SHP77 (cell line): Measurements from ENCODE around the gene MAIP1.

Source experiments
- DNase-seq, 2 experiments: peaks; one replicate each; lab custom pipeline; 2025; lab: John Stamatoyannopoulos, UW

MAIP1 gene

GRCh38 chr2:199991691-199992090 lies 36.3 kb downstream of the MAIP1 start:
- no peak for DNase-seq

DNA sequence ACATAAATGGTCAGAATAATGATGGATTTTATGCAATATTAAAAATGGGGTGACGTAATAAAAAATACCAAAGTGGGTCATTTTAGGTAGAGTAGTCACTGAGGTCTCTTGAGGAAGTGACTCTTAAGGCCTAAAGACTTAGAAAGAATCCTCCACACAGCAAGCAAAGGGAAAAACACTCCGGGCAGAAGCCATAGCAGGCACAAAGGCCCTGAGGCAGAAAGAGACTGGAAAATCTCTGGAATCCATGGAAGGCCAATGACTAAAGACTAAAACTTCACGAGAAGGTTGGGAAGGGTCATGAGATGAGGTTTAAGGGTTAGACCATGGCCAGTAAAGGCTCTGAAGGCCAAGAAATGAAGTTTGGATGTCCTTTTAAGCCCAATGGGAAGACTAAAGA lies 36.9 kb downstream of the MAIP1 start:
- no peak for DNase-seq

DNA sequence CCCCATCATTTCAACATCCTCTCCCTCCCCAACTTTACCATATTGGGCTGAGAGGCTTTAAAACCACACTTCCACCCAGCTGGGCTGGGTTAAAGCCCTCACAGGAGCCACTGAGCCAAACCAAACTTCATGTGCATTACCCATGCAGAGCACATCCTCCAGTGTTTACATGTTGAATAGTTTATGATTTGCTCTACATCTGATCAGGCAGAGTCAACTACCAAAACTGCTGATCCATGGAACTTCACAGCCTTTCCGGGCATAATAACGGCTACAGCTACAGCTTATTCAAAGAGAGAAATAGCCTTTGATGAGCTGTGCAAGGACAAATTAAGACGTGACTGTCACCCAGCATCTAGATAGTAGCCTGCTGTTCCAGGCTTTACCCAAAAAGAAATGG lies 39.0 kb downstream of the MAIP1 start:
- DNase-seq: no peak

DNA sequence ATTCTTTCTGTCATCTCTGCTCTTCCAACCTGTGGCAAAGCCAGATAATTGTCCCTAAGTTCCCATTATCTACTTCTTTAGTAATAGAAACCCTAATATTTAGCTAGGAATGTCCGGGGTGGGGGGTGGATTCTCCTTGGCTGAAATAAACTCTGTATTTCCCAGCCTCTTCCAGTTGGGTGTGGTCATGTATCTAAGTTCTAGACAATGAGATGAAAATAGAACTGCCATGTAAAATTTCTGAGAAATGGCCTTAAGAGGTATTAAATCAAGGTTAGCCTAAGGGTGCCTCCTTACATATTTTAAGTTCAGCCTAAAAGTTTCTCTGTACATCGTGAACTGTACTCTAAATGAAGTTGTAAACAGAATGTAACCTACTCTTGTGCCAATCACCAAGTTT lies 39.5 kb downstream of the MAIP1 start:
- DNase-seq: no peak

GRCh38 chr2:199997296-199997695 lies 41.9 kb downstream of the MAIP1 start:
- no peak for DNase-seq

DNA sequence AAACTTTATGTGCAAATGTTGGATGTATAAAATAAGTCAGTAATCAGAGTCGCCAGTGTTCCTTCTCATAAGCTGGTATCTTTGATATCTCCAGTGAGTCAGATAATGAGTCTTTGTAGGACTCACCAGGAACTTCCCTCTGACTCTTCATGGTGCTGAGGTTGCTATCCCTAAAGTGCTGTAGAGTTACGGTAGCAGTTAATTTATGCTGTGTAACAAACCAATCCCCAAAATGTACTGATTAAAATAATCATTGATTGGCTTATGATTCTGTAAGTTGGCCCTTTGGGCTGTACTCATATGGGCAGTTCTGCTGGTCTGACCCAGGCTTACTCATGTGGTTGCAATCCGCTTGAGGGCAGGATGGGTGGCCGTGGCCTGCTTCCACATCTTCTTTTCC lies 43.8 kb downstream of the MAIP1 start:
- DNase-seq: no peak

DNA sequence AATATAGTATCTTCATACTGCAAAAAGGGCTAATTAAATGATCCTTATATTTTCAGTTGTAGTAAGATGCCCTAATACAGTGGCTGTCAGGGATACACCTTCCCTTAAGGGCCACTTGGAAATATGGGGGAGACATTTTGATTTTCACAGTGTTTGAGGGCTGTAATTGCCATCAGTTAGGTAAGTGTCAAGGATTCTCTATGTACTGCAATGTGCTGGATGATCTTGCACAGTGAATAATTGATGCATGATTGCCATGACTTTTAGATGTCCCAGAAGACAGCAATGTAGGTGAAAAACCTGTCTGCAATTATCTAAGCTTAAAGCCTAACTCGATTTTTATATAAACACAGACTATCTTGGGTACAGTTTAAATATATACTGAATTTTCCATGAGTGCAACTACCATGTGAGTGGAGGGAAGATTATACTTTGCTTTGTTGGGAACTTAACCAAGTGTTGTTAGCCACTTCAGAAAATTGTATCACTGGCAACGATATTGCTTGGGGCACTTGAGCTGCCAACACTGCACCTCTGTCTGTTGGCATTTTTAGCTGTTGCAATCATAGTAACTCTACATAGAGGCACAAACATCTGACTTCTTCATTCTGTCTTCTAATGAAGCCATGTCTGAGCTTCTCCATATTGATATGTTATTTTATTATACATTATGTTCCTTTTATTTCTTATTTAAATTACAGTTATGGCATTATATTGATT lies 45.2 kb downstream of the MAIP1 start:
- DNase-seq: no peak

DNA sequence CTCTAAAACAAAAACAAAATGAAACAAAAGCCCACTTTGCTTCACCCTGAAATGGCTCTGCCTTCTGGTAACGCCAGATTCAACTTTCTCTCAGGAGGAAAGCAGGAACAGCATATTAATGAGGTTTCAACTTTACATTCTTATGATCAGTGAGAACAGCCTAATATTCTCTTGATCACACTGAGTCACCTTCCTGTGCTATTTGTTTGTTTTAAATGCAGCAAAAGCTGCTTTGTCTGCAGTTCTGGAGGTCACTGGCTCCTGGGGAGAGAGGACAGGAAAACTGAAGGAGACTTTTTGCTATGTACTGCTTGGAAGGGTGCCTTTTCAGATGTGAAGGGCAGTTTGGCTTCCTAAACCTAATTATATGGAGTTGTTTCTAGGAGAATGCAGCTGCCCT lies 48.1 kb downstream of the MAIP1 start:
- DNase-seq: no peak

- DNase-seq: no peak
Observed at GRCh38 chr2:200005675-200006074, 50.3 kb downstream of the MAIP1 start.

- no peak for DNase-seq
Observed at GRCh38 chr2:200007306-200007705, 51.9 kb downstream of the MAIP1 start.

- DNase-seq: no peak
Observed at GRCh38 chr2:200012401-200012800, 57.0 kb downstream of the MAIP1 start.
